SH-SY5Y (cell line): ENCODE data around the gene CGB3.

ENCODE experiments used
- GATA2 ChIP-seq: IDR thresholded peaks from 2 replicates; pipeline ENCODE4 v1.6.1; 2011; ENCODE audit warnings: mild to moderate bottlenecking, low read depth, low read length
- GATA3 ChIP-seq: IDR thresholded peaks from 2 replicates; pipeline ENCODE4 v1.6.1; 2011; ENCODE audit warnings: low read depth, mild to moderate bottlenecking, low read length, moderate library complexity

- TF ChIP-seq GATA2 (no peak), GATA3 (no peak)
These were observed 6.3 kb downstream of the CGB3 start for GRCh38 chr19:49017666-49018351.
